Pons (tissue), 1 donor: ENCODE results near the gene PLEKHA1.

Experiments used
- DNase-seq: peaks from one replicate; pipeline ENCODE4 v3.0.0-alpha.2; 2016; ENCODE audit warnings: low spot score

Gene PLEKHA1

GRCh38 chr10:122461729-122462532 lies 87.4 kb downstream of the PLEKHA1 start:
- DNase-seq: no peak

- no peak for DNase-seq
These were observed 88.3 kb downstream of the PLEKHA1 start for GRCh38 chr10:122462533-122463465.

- DNase-seq: no peak
These were observed 89.2 kb downstream of the PLEKHA1 start for GRCh38 chr10:122463466-122464249.

GRCh38 chr10:122464250-122464510 lies 89.7 kb downstream of the PLEKHA1 start:
- no peak for DNase-seq

- DNase-seq: no peak
These were observed 90.1 kb downstream of the PLEKHA1 start for GRCh38 chr10:122464586-122464985.

- DNase-seq: no peak
These were observed 91.0 kb downstream of the PLEKHA1 start for GRCh38 chr10:122465401-122466040.

- DNase-seq: no peak
These were observed 92.5 kb downstream of the PLEKHA1 start for GRCh38 chr10:122466951-122467381.

GRCh38 chr10:122467701-122468100 lies 93.2 kb downstream of the PLEKHA1 start:
- no peak for DNase-seq

- no peak for DNase-seq
These were observed 93.9 kb downstream of the PLEKHA1 start for GRCh38 chr10:122468307-122468925.

- peak; percentile 86 for DNase-seq
These were observed 94.6 kb downstream of the PLEKHA1 start for GRCh38 chr10:122468926-122469781.

GRCh38 chr10:122469848-122470247 lies 95.3 kb downstream of the PLEKHA1 start:
- DNase-seq: no peak

GRCh38 chr10:122471531-122472177 lies 97.1 kb downstream of the PLEKHA1 start:
- no peak for DNase-seq

- no peak for DNase-seq
These were observed 98.6 kb downstream of the PLEKHA1 start for GRCh38 chr10:122473116-122473515.

- peak; percentile 79 for DNase-seq
These were observed 99.8 kb downstream of the PLEKHA1 start for GRCh38 chr10:122474131-122474818.

- no peak for DNase-seq
These were observed 100.6 kb downstream of the PLEKHA1 start for GRCh38 chr10:122475100-122475499.

GRCh38 chr10:122475591-122476332 lies 101.3 kb downstream of the PLEKHA1 start:
- no peak for DNase-seq

- no peak for DNase-seq
These were observed 101.8 kb downstream of the PLEKHA1 start for GRCh38 chr10:122476333-122476695.

- no peak for DNase-seq
These were observed 102.9 kb downstream of the PLEKHA1 start for GRCh38 chr10:122477436-122477835.

GRCh38 chr10:122478971-122479370 lies 104.5 kb downstream of the PLEKHA1 start:
- peak; percentile 86 for DNase-seq
